A673 (cell line): ENCODE data around the gene ZNF74.

ENCODE experiments used
- CTCF ChIP-seq: fragments of 300-800, 200-600 bp; sonication (generic); conservative IDR thresholded peaks from 2 replicates; pipeline ENCODE4 v1.5.1; 2017; ENCODE audit warnings: low read depth, mild to moderate bottlenecking, antibody characterized with exemption, low read length, moderate library complexity, mixed read lengths
- EZH2 ChIP-seq: fragments of 200-600 bp; sonication (generic); IDR thresholded peaks from 2 replicates; pipeline ENCODE4 v1.6.1; 2017; ENCODE audit warnings: borderline replicate concordance, low read depth, mild to moderate bottlenecking, mixed read lengths, antibody characterized with exemption, low read length; ENCODE audit not compliant: poor library complexity, severe bottlenecking

- TF ChIP-seq CTCF (no peak), EZH2 (no peak)
Observed at GRCh38 chr22:20412474-20413216, 18.7 kb downstream of the ZNF74 start.
